Upper lobe of left lung (tissue), 6 donors: Measurements from ENCODE around the gene PHF3. TPM values are rescaled to one million over a fixed set of nuclear protein-coding genes. Genes with fewer than 3 reads are reported as not detected.

Source experiments
- ATAC-seq, 2 donors: fragments of 200-7000 bp; cut with Tn5 transposase; one replicate each; pipeline ENCODE4 v1.9.1; 2022; ENCODE audit warnings: mild to moderate bottlenecking in 2 of 2, moderate library complexity in 2 of 2; ENCODE audit not compliant: low FRiP score in 2 of 2
- DNase-seq, 2 donors: peaks; one replicate each; pipeline ENCODE4 v3.0.0-alpha.2; 2019 to 2020
- H3K27ac ChIP-seq, 4 donors: fragments of 200-600 bp; sonication (generic); one replicate each; pipeline ENCODE4 v1.5.1; 2016 to 2019
- H3K27me3 ChIP-seq, 4 donors: fragments of 200-600 bp; sonication (generic); one replicate each; pipeline ENCODE4 v1.5.1; 2017 to 2019
- H3K36me3 ChIP-seq, 4 donors: fragments of 200-600 bp; sonication (generic); one replicate each; pipeline ENCODE4 v1.5.1; 2016 to 2019
- H3K4me1 ChIP-seq, 4 donors: fragments of 200-600 bp; sonication (generic); one replicate each; pipeline ENCODE4 v1.5.1; 2018 to 2019
- H3K4me3 ChIP-seq, 4 donors: fragments of 200-600 bp; sonication (generic); one replicate each; pipeline ENCODE4 v1.5.1; 2017 to 2019; ENCODE audit warnings: mild to moderate bottlenecking in 2 of 4, moderate library complexity in 1 of 4
- H3K9me3 ChIP-seq, 4 donors: fragments of 200-600 bp; sonication (generic); one replicate each; pipeline ENCODE4 v1.5.1; 2018 to 2019
- EP300 ChIP-seq, 4 donors: sonication (generic); formaldehyde crosslinking; IDR thresholded peaks; one replicate each; pipeline ENCODE4 v1.5.1; 2017; ENCODE audit warnings: antibody characterized with exemption in 4 of 4, control low read depth in 2 of 4
- POLR2A ChIP-seq, 4 donors: fragments of 450-650 bp; IDR thresholded peaks; one replicate each; pipeline ENCODE4 v1.5.1; 2016 to 2017; ENCODE audit warnings: antibody characterized with exemption in 4 of 4, mild to moderate bottlenecking in 2 of 4
- POLR2AphosphoS5 ChIP-seq, 2 donors: sonication (generic); formaldehyde crosslinking; IDR thresholded peaks; one replicate each; pipeline ENCODE4 v1.5.1; 2017; ENCODE audit warnings: antibody characterized with exemption in 2 of 2
- WGBS, 2 donors: methylation state at CpG; one replicate each; pipeline ENCODE4 v1.1.5; 2017 to 2018; 5-methylcytosine and 5-hydroxymethylcytosine counted together
- total RNA-seq, 6 donors: library from RNA; depleted of rRNA in 4 of 6; stranded (reverse); fragments of >200 nt in 4 of 6; gene quantifications; one replicate each; pipeline versions ENCODE4 v1.1.0 to v1.2.1, GENCODE V29; 2016 to 2021
- TF ChIP-seq, protein P1 (sequence below), 6 experiments: fragments of 450-650 bp in 4 of 6; fragments of 200-600 bp in 2 of 6; sonication (generic) in 2 of 6; IDR thresholded peaks; one replicate each; pipeline ENCODE4 v1.5.1; 2016 to 2019; ENCODE audit warnings: antibody characterized with exemption in 6 of 6
- donor health status: DM: no; HTN: no; CAD: no; lungs with moderate emphysema.
- donor health status: DM: no; HTN: yes; CAD: no; lungs with severe emphysema.

The PHF3 gene
- total RNA-seq, 6 donors from 2014 or later = 47.4 to 111 (median 51.5) TPM

DNA sequence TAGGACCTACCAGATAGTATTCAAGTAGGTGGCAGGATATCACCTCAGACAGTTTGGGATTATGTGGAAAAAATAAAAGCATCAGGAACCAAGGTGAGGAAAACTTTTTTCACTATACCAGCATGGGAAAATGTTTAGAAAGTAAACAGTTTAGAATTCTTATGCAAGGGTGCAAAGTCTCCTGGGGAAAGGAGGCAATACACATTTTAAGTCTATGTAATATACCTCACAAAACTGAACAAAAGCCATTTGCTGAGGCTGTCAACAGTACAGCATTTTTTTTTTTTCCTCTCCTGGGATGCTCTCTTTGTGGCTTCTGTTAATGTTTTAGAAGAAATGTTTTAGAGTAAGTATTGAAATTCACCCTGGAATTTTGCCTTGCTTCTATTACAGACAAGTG is 73.5 kb downstream of the PHF3 start:
- Histone ChIP-seq H3K4me1 (no peaks in the 10 kb centered on the region), H3K27ac (no peak overlapping the region), H3K9me3 (no peaks in the 10 kb centered on the region), H3K4me3 (no peak overlapping the region), H3K36me3 (peaks cover 24 to 92% (median 46%) of the 10 kb centered on the region in 4 donors), H3K27me3 (no peaks in the 10 kb centered on the region)
- no peak for TF ChIP-seq EP300 (IDR thresholded peaks at IDR 0.05)
- TF ChIP-seq POLR2A (IDR thresholded peaks at IDR 0.05) = no peak
- TF ChIP-seq POLR2AphosphoS5 (IDR thresholded peaks at IDR 0.05) = no peak
- TF ChIP-seq, protein P1, sequence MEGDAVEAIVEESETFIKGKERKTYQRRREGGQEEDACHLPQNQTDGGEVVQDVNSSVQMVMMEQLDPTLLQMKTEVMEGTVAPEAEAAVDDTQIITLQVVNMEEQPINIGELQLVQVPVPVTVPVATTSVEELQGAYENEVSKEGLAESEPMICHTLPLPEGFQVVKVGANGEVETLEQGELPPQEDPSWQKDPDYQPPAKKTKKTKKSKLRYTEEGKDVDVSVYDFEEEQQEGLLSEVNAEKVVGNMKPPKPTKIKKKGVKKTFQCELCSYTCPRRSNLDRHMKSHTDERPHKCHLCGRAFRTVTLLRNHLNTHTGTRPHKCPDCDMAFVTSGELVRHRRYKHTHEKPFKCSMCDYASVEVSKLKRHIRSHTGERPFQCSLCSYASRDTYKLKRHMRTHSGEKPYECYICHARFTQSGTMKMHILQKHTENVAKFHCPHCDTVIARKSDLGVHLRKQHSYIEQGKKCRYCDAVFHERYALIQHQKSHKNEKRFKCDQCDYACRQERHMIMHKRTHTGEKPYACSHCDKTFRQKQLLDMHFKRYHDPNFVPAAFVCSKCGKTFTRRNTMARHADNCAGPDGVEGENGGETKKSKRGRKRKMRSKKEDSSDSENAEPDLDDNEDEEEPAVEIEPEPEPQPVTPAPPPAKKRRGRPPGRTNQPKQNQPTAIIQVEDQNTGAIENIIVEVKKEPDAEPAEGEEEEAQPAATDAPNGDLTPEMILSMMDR (IDR thresholded peaks at IDR 0.05) = no peak
- no peak for ATAC-seq
- no peak for DNase-seq

DNA sequence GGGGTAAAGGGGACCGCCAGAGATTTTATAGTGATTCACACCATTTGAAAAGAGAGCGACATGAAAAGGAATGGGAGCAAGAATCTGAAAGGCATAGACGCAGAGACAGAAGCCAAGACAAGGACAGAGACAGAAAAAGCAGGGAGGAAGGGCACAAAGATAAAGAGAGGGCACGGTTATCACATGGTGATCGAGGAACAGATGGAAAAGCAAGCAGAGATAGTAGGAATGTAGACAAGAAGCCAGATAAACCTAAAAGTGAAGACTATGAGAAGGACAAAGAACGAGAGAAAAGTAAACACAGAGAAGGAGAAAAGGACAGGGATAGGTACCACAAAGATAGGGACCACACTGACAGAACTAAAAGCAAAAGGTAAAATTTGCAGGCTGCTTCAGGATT is 77.7 kb downstream of the PHF3 start:
- Histone ChIP-seq H3K9me3 (no peaks in the 10 kb centered on the region), H3K27me3 (no peaks in the 10 kb centered on the region), H3K4me1 (no peaks in the 10 kb centered on the region), H3K27ac (no peak overlapping the region), H3K4me3 (no peak overlapping the region), H3K36me3 (peaks cover 21 to 55% (median 33%) of the 10 kb centered on the region in 4 donors)
- ATAC-seq = no peak
- TF ChIP-seq, protein P1 (IDR thresholded peaks at IDR 0.05) = no peak
- TF ChIP-seq POLR2AphosphoS5 (IDR thresholded peaks at IDR 0.05) = no peak
- TF ChIP-seq EP300 (IDR thresholded peaks at IDR 0.05) = no peak
- no peak for TF ChIP-seq POLR2A (IDR thresholded peaks at IDR 0.05)
- DNase-seq = no peak
- WGBS, 2 donors = 93 to 97% methylated on average over 6 of the region's 6 CpGs

DNA sequence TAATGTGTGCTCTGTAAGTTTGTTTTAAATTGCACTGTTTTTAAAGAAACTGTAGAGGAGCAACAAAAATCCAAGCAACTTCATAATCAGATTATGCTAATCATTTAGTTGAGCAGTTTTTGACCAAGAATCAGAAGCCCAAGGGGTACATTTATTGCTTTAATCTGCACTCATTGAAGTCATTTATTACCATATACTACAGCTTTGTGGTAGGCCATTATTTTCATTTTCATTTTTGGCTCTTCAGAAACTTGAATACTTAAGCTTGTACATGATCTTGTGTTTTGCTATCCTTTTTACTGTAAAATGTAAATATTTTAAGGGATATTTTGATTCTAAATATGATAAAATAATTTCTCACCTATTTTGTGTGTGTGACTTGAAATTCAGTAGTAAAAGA is 78.5 kb downstream of the PHF3 start:
- no peak overlapping the region for H3K27ac ChIP-seq
- no peak for TF ChIP-seq POLR2AphosphoS5 (IDR thresholded peaks at IDR 0.05)
- no peak for TF ChIP-seq EP300 (IDR thresholded peaks at IDR 0.05)
- TF ChIP-seq, protein P1 (IDR thresholded peaks at IDR 0.05) = no peak
- no peak for TF ChIP-seq POLR2A (IDR thresholded peaks at IDR 0.05)

DNA sequence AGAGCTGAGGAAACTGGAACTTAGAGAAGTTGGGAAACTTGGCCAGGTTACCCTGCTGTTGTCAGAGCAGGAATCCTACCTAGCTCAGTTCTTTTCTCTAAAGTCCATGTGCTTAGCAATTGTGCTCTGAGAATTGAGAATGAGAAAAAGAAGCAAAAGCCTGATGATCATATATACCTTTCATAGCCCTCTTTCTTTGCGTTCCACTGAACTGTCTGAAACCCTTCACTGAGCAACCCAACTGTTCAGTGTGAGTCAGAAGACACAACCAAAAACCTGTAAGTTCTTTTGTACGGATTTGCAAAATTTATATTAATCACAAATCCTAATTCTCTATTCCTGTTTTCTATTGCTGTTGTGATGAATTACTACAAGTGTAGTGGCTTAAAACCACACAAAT is 80.6 kb downstream of the PHF3 start:
- no peak for DNase-seq
- 91 to 100% methylated on average over 2 of the region's 2 CpGs for WGBS, 2 donors
- no peak for TF ChIP-seq POLR2A (IDR thresholded peaks at IDR 0.05)
- no peak for TF ChIP-seq POLR2AphosphoS5 (IDR thresholded peaks at IDR 0.05)

More for the DNA sequence above, 78.5 kb downstream of the PHF3 start:
- H3K36me3 ChIP-seq = peaks cover 21 to 48% (median 32%) of the 10 kb centered on the region in 4 donors
- no peaks in the 10 kb centered on the region for H3K27me3 ChIP-seq
- no peak overlapping the region for H3K4me3 ChIP-seq
- ATAC-seq (no peak), DNase-seq (no peak)
- no peaks in the 10 kb centered on the region for H3K4me1 ChIP-seq
- H3K9me3 ChIP-seq = no peaks in the 10 kb centered on the region

DNA sequence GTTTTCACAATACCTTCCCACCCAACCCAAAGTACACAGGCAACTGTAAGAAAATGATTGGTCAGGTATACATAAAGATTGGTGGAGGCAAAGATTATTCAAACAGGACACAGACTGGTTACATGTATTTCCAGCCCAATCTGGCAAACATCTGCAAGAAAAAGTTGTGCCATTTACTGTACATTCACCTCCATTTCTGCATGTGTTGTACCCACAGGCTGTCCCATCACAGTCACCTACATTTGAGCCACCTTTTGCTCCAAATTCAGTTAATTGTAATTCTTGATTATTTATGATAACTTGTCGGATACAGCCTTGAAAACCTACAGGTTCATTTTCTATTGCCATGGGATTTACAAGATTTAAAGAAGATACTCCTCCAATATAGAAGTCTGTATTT is 85.6 kb downstream of the PHF3 start:
- Histone ChIP-seq H3K36me3 (no peaks in the 10 kb centered on the region), H3K4me1 (no peaks in the 10 kb centered on the region), H3K4me3 (no peak overlapping the region), H3K27me3 (no peaks in the 10 kb centered on the region), H3K9me3 (no peaks in the 10 kb centered on the region), H3K27ac (no peak overlapping the region)
- ATAC-seq (no peak), DNase-seq (no peak)
- WGBS, 2 donors = 92 to 97% methylated on average over 1 of the region's 1 CpG
- TF ChIP-seq EP300 (IDR thresholded peaks at IDR 0.05) = no peak
- TF ChIP-seq, protein P1 (IDR thresholded peaks at IDR 0.05) = no peak
- no peak for TF ChIP-seq POLR2AphosphoS5 (IDR thresholded peaks at IDR 0.05)
- no peak for TF ChIP-seq POLR2A (IDR thresholded peaks at IDR 0.05)

More for the DNA sequence above, 80.6 kb downstream of the PHF3 start:
- H3K27ac ChIP-seq = no peak overlapping the region
- no peaks in the 10 kb centered on the region for H3K4me1 ChIP-seq
- no peak for ATAC-seq
- H3K27me3 ChIP-seq = no peaks in the 10 kb centered on the region
- H3K36me3 ChIP-seq = peaks cover 18 to 27% (median 22%) of the 10 kb centered on the region in 4 donors
- H3K9me3 ChIP-seq = no peaks in the 10 kb centered on the region
- no peak overlapping the region for H3K4me3 ChIP-seq
